Measurements from ENCODE around the gene NFIX.
A peak's percentile ranks its signal among the peaks of the same experiment; 100 is the strongest.

The NFIX gene

GRCh38 chr19:13130886-13131490, 135.7 kb downstream of the NFIX start:
- no peak for DNase-seq (ENCODE audit: low read depth)

DNA sequence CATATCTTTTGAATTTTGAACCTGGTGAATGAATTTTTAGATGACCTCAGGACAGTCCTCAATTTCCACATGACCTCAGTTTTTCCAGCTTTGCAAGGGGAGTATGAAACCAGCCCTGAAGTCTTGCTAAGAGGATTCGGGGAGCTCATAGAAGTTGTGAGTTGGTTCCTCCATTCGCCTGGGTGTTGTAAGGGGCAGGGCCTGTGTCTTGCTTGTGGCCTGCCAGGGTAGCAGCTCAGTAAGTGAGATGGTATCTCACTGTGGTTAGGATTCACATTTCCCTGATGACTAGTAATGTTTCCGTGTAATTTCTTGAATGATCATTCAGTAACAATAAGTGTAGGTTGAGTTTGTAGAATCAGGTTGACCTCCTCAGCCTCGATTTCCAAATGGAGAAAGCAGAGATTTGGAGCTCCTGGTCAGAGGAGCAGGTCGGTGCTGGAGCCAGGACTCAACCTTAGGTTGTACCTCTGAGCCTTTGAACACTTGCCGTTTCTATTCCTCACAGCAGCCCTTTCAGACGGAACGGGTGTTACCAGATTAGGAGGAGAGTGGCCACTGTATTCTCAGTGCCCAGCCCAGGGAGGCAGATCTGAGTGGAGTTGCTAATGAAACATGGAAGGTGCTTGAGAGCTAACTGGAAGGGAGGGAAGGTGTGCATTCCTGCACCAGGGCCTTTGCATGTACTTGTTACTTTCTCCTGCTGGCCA, 137.4 kb downstream of the NFIX start:
- DNase-seq (ENCODE audit: low read depth), result peak; percentile 40

- DNase-seq (ENCODE audit: low read depth), result no peak
These were observed 138.1 kb downstream of the NFIX start for GRCh38 chr19:13133241-13133870.

GRCh38 chr19:13134626-13135025, 139.4 kb downstream of the NFIX start:
- DNase-seq (ENCODE audit: low read depth), result no peak

DNA sequence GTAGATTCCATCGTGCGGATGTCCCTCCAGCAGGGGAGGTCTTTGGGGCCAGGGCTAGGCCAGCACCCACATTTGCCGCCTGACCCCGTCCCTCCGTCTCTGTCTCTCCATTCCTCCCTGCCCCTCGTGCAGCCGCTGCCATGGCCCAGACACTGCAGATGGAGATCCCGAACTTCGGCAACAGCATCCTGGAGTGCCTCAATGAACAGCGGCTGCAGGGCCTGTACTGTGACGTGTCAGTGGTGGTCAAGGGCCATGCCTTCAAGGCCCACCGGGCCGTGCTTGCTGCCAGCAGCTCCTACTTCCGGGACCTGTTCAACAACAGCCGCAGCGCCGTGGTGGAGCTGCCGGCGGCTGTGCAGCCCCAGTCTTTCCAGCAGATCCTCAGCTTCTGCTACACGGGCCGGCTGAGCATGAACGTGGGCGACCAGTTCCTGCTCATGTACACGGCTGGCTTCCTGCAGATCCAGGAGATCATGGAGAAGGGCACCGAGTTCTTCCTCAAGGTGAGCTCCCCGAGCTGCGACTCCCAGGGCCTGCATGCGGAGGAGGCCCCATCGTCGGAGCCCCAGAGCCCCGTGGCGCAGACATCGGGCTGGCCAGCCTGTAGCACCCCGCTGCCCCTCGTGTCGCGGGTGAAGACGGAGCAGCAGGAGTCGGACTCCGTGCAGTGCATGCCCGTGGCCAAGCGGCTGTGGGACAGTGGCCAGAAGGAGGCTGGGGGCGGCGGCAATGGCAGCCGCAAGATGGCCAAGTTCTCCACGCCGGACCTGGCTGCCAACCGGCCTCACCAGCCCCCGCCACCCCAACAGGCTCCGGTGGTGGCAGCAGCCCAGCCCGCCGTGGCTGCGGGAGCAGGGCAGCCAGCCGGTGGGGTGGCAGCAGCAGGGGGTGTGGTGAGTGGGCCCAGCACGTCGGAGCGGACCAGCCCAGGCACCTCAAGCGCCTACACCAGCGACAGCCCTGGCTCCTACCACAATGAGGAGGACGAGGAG, 140.1 kb downstream of the NFIX start:
- no peak for DNase-seq (ENCODE audit: low read depth)

DNA sequence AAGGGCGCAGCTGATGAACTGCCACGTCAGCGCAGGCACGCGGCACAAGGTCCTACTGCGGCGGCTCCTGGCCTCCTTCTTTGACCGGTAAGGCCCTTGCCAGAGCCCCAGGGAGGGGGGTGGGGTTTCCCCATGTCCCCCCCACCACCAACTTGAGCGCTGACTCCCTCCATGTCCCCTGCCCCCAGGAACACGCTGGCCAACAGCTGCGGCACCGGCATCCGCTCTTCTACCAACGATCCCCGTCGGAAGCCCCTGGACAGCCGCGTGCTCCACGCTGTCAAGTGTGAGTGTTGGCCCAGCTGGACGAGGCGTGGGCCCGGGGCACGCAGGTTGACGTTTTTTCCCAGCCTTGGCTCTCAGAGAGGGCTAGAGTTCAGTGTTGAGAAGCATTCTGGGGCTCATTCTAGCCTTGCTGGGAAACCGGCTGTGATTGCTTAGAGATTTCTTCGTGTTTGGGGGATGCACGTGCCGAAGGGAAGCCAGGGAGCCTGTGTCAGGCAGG, 142.1 kb downstream of the NFIX start:
- DNase-seq (ENCODE audit: low read depth), result no peak

DNA sequence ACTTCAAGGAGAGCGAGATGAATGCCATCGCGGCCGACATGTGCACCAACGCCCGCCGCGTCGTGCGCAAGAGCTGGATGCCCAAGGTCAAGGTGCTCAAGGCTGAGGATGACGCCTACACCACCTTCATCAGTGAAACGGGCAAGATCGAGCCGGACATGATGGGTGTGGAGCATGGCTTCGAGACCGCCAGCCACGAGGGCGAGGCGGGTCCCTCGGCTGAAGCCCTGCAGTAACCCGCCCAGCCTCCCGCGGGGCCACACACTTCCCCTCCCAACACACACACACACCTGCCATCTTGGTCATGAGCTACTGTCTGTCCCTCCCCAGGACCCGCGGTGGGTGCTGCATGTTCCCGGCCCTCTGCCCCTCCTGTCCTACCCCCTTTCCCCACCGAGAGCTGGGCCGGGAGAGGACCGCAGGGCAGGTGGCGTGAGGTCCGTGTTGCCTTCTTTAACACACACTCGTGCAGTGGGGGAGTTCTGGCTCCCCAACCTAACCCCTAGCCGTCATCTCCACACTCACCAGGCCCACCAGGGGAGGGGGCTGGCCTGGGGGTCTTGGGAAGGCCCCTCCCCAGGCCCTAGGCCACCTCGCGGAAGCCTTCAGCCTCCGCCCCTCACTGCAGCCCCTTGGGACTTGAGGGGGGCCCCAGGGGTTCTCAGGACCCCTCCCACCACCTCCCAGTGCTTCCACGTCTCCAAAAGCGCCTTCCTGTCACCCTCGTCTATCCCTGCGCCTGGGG, 143.1 kb downstream of the NFIX start:
- DNase-seq (ENCODE audit: low read depth), result no peak

DNA sequence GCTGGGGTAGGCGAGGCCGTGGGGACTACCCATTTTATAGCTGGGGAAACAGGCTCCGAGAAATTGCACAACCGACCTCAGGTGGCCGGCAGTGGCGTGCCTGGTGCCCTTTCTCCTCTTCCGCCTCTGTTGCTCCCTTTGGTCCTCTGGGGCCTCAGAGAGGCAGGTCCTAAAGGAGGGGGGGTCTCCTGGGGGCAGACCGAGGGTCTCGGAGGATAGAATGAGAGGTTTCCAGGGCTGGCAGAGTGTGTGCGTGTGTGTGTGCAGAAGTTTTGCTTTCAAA, 143.6 kb downstream of the NFIX start:
- no peak for DNase-seq (ENCODE audit: low read depth)

GRCh38 chr19:13139633-13140311, 144.5 kb downstream of the NFIX start:
- no peak for DNase-seq (ENCODE audit: low read depth)

- no peak for DNase-seq (ENCODE audit: low read depth)
These were observed 151.7 kb downstream of the NFIX start for GRCh38 chr19:13146763-13147563.

All from activated T-helper 9 cell treated with anti-CD3 and anti-CD28 coated beads, Interleukin-2, amount 50 U/mL, for 16 hours (primary cell).